Right lobe of liver (tissue), 6 donors: ENCODE data around the gene HORMAD1. TPM values are rescaled to one million over a fixed set of nuclear protein-coding genes. Genes with fewer than 3 reads are reported as not detected.
A peak's percentile ranks its signal among the peaks of the same experiment; 100 is the strongest.

ENCODE experiments used
- ATAC-seq, 4 donors: fragments of 200-7000 bp; cut with Tn5 transposase; one replicate each; pipeline ENCODE4 v1.9.1; 2020; ENCODE audit warnings: mild to moderate bottlenecking in 4 of 4, moderate library complexity in 4 of 4
- DNase-seq, 3 donors: peaks; one replicate each; pipeline ENCODE4 v3.0.0-alpha.2; 2020
- H3K27ac ChIP-seq, 3 donors: fragments of 200-600 bp; one replicate each; pipeline ENCODE4 v1.8.0; 2022
- H3K27me3 ChIP-seq, 2 donors: fragments of 200-600 bp; one replicate each; pipeline ENCODE4 v1.8.0; 2022
- H3K36me3 ChIP-seq, 4 donors: fragments of 200-600 bp; sonication (generic) in 1 of 4; one replicate each; pipeline versions ENCODE4 v1.5.1 to v1.8.0; 2017 to 2022; ENCODE audit warnings: control low read depth in 1 of 4
- H3K4me1 ChIP-seq, 4 donors: fragments of 200-600 bp; sonication (generic) in 1 of 4; one replicate each; pipeline versions ENCODE4 v1.5.1 to v1.8.0; 2017 to 2022; ENCODE audit warnings: control low read depth in 1 of 4
- H3K4me3 ChIP-seq, 3 donors: fragments of 200-600 bp; one replicate each; pipeline ENCODE4 v1.8.0; 2022
- H3K9me3 ChIP-seq, 4 donors: fragments of 200-600 bp; sonication (generic) in 1 of 4; one replicate each; pipeline versions ENCODE4 v1.5.1 to v1.8.0; 2017 to 2022; ENCODE audit warnings: control low read depth in 1 of 4
- POLR2A ChIP-seq: fragments of 450-650 bp; IDR thresholded peaks from one replicate; pipeline ENCODE4 v1.6.1; 2017; ENCODE audit warnings: antibody characterized with exemption, mild to moderate bottlenecking
- WGBS: methylation state at CpG from one replicate; pipeline ENCODE4 v1.1.6; 2018; ENCODE audit warnings: low coverage, low lambda C conversion rate; ENCODE audit not compliant: insufficient coverage; ENCODE audit errors: missing lambda C conversion rate; 5-methylcytosine and 5-hydroxymethylcytosine counted together
- intact Hi-C, 2 donors: fragments of 100-400 bp; cut with DNase I; formaldehyde crosslinking; loops; one replicate each; pipeline versions ENCODE4 v1.11.2 to v1.14.1; 2022
- total RNA-seq, 6 experiments: library from RNA; depleted of rRNA in 2 of 6; stranded (reverse); fragments of >200 nt in 2 of 6; fragmentation: NEBNext Ultra II Directional in 3 of 6; extraction: Animal tissue kit (Norgen Biotek cat#: 25700) in 3 of 6; gene quantifications; one replicate each; pipeline versions ENCODE4 v1.1.0 to v1.2.4, GENCODE V29; 2016 to 2023
- TF ChIP-seq, protein P1 (sequence below), 4 donors: fragments of 200-600 bp in 3 of 4; fragments of 450-650 bp in 1 of 4; IDR thresholded peaks; one replicate each; pipeline versions ENCODE4 v1.5.1 to v1.8.0; 2016 to 2022; ENCODE audit warnings: antibody characterized with exemption in 4 of 4, mild to moderate bottlenecking in 2 of 4
- donor health status: DM: no; HTN: yes; CAD: no.
- donor health status: DM: no; HTN: no; CAD: no.
- donor health status: DM: no; HTN: no; CAD: no.
- donor health status: DM: no; HTN: yes; CAD: no.
- donor health status: DM: no; HTN: yes; CAD: no.

The HORMAD1 gene
- total RNA-seq, 6 experiments from 2014 or later: 0.22 to 0.47 (median 0.25) TPM; not detected in 3

DNA sequence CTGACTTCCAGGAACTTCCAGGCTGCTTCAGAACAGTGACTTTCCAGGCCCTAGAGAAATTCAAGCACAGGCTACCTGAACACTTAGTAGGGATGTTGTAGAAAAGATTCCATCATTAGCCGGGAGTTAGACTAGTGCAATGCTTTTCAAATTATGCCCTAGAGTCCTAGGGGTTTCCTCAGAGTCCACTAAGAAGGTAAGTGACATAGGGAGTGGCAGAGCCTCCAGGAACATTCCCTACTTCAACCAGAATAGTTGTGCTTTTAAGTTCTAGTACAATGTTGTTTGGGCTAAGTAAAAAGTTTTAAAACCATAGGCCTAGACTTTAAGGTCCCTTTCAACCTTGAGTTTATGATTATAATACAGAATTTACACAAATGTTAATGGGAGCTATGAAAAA lies 14.6 kb downstream of the HORMAD1 start:
- H3K4me3 ChIP-seq: no peak overlapping the region
- H3K4me1 ChIP-seq: no peaks in the 10 kb centered on the region
- TF ChIP-seq, protein P1, sequence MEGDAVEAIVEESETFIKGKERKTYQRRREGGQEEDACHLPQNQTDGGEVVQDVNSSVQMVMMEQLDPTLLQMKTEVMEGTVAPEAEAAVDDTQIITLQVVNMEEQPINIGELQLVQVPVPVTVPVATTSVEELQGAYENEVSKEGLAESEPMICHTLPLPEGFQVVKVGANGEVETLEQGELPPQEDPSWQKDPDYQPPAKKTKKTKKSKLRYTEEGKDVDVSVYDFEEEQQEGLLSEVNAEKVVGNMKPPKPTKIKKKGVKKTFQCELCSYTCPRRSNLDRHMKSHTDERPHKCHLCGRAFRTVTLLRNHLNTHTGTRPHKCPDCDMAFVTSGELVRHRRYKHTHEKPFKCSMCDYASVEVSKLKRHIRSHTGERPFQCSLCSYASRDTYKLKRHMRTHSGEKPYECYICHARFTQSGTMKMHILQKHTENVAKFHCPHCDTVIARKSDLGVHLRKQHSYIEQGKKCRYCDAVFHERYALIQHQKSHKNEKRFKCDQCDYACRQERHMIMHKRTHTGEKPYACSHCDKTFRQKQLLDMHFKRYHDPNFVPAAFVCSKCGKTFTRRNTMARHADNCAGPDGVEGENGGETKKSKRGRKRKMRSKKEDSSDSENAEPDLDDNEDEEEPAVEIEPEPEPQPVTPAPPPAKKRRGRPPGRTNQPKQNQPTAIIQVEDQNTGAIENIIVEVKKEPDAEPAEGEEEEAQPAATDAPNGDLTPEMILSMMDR (IDR thresholded peaks at IDR 0.05): no peak
- no peak for TF ChIP-seq POLR2A
- H3K9me3 ChIP-seq: no peaks in the 10 kb centered on the region
- WGBS: 83% methylated on average over 1 of the region's 1 CpG
- DNase-seq (no peak), ATAC-seq (no peak)
- no peaks in the 10 kb centered on the region for H3K27me3 ChIP-seq
- intact Hi-C loops: no loop called here
- no peak overlapping the region for H3K27ac ChIP-seq
- H3K36me3 ChIP-seq: no peaks in the 10 kb centered on the region

DNA sequence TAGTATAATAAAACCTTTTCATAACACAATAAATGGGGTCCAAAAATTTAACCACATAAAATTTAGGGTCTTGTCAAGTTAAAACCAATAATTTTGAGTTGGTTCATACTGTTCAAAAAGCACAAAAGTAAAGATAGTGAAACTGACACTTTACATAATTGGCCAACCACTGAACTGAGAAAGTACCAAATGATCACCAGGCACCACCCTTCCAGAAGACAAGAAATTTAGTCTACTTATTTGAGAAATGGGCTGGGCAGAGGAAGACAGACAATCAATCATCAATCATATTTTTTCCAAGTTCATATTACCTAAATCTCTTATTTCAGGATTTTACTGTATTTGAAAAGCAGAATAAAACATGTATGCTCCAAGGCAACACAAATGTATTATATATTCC lies 17.3 kb downstream of the HORMAD1 start:
- DNase-seq: no peak
- intact Hi-C loops: no loop called here

DNA sequence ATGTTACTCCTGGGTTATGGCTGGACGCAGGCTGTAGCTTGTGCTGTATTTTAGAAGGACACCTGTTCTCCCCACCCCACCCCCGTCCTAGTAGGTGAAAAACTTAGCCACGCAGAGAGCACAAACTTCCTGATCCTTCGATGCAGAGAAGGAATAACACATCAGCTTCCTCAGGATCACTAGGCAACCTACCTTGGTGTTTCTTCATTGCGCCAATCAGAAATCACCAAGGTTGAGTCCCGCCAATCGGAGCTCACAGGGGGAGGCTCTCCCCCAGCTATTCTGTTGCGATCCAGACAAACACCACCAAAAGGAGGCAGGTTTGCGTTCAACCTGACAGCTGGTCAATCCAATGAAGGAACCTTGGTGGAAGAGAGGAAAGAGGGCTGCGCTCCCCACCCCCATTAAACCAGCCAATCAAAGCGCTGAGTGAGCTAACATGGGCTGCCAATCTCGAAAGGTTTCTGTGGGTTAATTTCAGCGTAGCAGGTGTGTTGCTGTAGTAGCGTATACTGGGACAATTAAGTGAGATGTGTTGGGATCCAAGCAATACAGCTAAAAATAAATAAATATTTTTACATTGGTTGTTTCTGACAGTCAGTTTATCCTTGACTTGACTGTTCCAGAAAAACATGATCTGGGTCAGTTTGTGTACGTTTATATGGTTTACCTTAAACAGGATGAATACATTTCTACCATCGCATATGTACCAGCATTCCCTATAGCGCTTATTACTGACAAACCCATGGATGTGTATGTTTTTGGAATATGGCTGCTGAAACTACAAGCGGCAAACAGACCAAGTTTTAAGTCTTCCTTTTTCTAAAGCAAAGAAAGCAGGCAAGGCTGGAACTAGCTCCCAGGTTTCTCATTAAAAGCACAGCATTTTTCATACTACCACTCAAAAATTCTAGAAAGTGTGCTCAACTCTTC lies 23.4 kb downstream of the HORMAD1 start, which contains the start of gene GOLPH3L:
GOLPH3L (minus strand) TSS at position 160 of the 933 bp plus-strand sequence. CDS start 2,316 bp downstream, outside the sequence.
- no peaks in the 10 kb centered on the region for H3K27me3 ChIP-seq
- peak within 1 kb of the TSS; percentile 63 to 70 (median 67) for H3K4me3 ChIP-seq
- no peak for TF ChIP-seq POLR2A
- TF ChIP-seq, protein P1 (IDR thresholded peaks at IDR 0.05): peak in 3 of 4 donors; percentile 28 to 45 (median 32)
- H3K36me3 ChIP-seq: peaks cover 0 to 22% (median 12%) of the 10 kb centered on the region in 4 donors
- peaks cover 0 to 16% (median 1%) of the 10 kb centered on the region in 4 donors for H3K4me1 ChIP-seq
- H3K27ac ChIP-seq: peak within 1 kb of the TSS in 2 of 3 donors; percentile 38 to 42
- peak; percentile 86 to 97 (median 92) for DNase-seq
- peak; percentile 99 to 100 (median 100) for ATAC-seq
- WGBS: 3% methylated on average over 13 of the region's 18 CpGs
- H3K9me3 ChIP-seq: no peaks in the 10 kb centered on the region
- intact Hi-C loops: no loop called here

More for the DNA sequence above, 17.3 kb downstream of the HORMAD1 start:
- no peaks in the 10 kb centered on the region for H3K4me1 ChIP-seq
- ATAC-seq: no peak
- no peak overlapping the region for H3K27ac ChIP-seq
- H3K4me3 ChIP-seq: no peak overlapping the region
- TF ChIP-seq, protein P1 (IDR thresholded peaks at IDR 0.05): no peak
- TF ChIP-seq POLR2A: no peak
- H3K27me3 ChIP-seq: no peaks in the 10 kb centered on the region
- no peaks in the 10 kb centered on the region for H3K36me3 ChIP-seq
- no peaks in the 10 kb centered on the region for H3K9me3 ChIP-seq

DNA sequence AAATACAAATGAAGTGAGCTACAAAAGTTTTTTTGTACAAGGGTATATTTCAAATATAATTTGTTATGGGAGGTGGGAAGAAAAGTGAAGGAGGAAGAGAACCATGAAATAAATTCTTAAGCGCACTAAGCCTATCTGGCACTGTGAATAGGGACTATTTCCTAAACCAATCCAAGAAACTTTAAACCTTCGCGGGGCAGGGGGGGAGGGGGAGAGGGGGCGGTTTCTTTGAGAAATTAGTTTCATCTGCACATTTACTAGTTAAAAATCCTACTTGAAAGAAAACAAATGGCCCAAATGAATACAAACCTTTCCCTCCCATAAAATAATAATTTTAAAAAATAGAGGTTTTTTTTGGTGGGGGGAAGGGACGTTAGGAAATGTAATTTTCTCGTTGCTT lies 24.1 kb downstream of the HORMAD1 start:
- Histone ChIP-seq H3K4me1 (peaks cover 0 to 16% (median 1%) of the 10 kb centered on the region in 4 donors), H3K9me3 (no peaks in the 10 kb centered on the region), H3K27me3 (no peaks in the 10 kb centered on the region), H3K36me3 (peaks cover 0 to 26% (median 12%) of the 10 kb centered on the region in 4 donors), H3K4me3 (peak overlapping the region; percentile 63 to 70 (median 67)), H3K27ac (peak overlapping the region in 2 of 3 donors; percentile 21 to 24)
- TF ChIP-seq, protein P1 (IDR thresholded peaks at IDR 0.05): no peak
- no peak for TF ChIP-seq POLR2A
- peak; percentile 21 to 37 (median 32) for ATAC-seq
- under 1% methylated on average over 6 of the region's 6 CpGs for WGBS
- DNase-seq: no peak
- intact Hi-C loops: no loop called here
